Measurements from ENCODE around the gene MRPL10. TPM values are rescaled to one million over a fixed set of nuclear protein-coding genes. Genes with fewer than 3 reads are reported as not detected.
A peak's percentile ranks its signal among the peaks of the same experiment; 100 is the strongest.

Gene MRPL10
- total RNA-seq, 1 donor from 2014 or later = 48.2 TPM

DNA sequence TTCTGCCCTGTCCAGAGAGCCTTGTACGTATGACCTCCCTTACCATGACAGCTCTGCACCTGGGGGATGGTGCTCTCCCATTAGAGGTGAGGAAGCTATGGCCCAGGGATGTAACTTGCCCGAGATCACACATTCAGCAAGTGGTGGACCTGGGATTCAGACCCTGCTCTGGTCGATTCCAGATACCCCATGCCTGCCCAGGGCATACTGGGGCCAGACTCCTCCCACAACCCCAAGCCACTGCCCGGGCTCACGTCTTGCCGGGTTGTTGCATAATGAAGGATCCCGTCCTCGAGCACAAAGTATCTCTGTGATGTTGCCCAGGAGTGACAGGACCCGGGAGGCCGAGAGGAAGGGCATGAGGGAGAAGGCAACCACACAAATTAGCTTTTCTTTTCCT lies 11.9 kb downstream of the MRPL10 start:
- H3F3A ChIP-seq (ENCODE audit: low read depth) = no peaks in the 10 kb centered on the region
- no peak for DNase-seq (ENCODE audit: low spot score)
- Mint-ChIP-seq H3K4me3 (peak overlapping the region; percentile 48), H3K9me3 (no peaks in the 10 kb centered on the region), H3K27me3 (ENCODE audit: insufficient read depth, low read depth) (peaks cover 2% of the 10 kb centered on the region), H3K4me1 (peaks cover 12% of the 10 kb centered on the region), H3K36me3 (peaks cover 2% of the 10 kb centered on the region), H3K27ac (no peak overlapping the region)
- H3K9ac ChIP-seq = no peak overlapping the region
- H3K36me3 ChIP-seq = no peaks in the 10 kb centered on the region
- no peak overlapping the region for H2AFZ ChIP-seq (replicated peaks)
- H3K4me1 ChIP-seq = peaks cover 5% of the 10 kb centered on the region
- no peak overlapping the region for H3K27ac ChIP-seq
- H3K4me2 ChIP-seq = no peak overlapping the region
- TF ChIP-seq, protein P1, sequence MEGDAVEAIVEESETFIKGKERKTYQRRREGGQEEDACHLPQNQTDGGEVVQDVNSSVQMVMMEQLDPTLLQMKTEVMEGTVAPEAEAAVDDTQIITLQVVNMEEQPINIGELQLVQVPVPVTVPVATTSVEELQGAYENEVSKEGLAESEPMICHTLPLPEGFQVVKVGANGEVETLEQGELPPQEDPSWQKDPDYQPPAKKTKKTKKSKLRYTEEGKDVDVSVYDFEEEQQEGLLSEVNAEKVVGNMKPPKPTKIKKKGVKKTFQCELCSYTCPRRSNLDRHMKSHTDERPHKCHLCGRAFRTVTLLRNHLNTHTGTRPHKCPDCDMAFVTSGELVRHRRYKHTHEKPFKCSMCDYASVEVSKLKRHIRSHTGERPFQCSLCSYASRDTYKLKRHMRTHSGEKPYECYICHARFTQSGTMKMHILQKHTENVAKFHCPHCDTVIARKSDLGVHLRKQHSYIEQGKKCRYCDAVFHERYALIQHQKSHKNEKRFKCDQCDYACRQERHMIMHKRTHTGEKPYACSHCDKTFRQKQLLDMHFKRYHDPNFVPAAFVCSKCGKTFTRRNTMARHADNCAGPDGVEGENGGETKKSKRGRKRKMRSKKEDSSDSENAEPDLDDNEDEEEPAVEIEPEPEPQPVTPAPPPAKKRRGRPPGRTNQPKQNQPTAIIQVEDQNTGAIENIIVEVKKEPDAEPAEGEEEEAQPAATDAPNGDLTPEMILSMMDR (IDR thresholded peaks at IDR 0.05) = no peak
- TF ChIP-seq EZH2phosphoT487 (IDR thresholded peaks at IDR 0.05) (no peak), EZH2 (IDR thresholded peaks at IDR 0.05) (no peak)
- no peaks in the 10 kb centered on the region for H3K27me3 ChIP-seq
- H3K79me2 ChIP-seq (ENCODE audit: low read depth) = no peaks in the 10 kb centered on the region
- H4K20me1 ChIP-seq (ENCODE audit: low read depth) = peaks cover 5% of the 10 kb centered on the region
- H3K4me3 ChIP-seq = no peak overlapping the region
- H3K9me3 ChIP-seq (ENCODE audit: low read depth) = no peaks in the 10 kb centered on the region

DNA sequence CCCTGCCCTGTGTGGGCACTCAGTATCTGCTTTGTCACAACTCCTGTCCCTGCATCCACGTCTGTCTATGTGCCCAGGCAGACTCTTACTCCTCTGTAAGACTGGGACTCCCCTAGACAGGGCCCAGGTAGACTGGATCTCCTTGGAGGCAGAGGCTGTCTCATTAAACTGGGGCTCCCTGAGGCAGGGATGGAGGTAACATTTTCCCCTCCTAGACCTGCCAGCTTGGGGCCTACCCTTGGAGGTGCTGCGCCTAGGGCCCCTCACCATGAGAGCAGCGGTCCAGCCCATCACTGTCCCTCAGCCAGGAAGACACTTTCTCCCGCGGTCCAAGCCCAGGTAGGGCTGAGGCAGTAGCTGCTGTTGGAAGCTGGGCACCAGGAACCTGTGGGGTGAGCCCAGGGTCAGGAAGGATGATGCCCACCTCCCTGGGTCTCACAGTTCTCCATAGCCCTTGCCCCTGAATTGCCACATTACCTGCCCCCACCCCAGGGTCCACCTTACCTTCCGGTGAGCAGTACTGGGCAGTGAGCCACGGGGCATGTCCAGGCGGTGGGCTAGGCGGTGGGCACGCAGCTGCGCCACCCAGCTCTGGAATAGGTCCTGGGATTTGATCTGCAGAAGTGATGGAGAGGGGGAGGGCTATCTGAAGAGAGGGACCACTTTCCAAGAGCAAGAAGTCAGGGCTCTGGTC lies 13.2 kb downstream of the MRPL10 start:
- H3K4me3 Mint-ChIP-seq = no peak overlapping the region
- Histone ChIP-seq H3K27me3 (no peaks in the 10 kb centered on the region), H3K79me2 (ENCODE audit: low read depth) (no peaks in the 10 kb centered on the region), H2AFZ (replicated peaks) (no peak overlapping the region), H3K4me1 (peaks cover 5% of the 10 kb centered on the region), H3K36me3 (no peaks in the 10 kb centered on the region), H3K27ac (no peak overlapping the region), H3K4me3 (no peak overlapping the region), H4K20me1 (ENCODE audit: low read depth) (peaks cover 5% of the 10 kb centered on the region), H3K4me2 (no peak overlapping the region), H3K9ac (no peak overlapping the region), H3F3A (ENCODE audit: low read depth) (no peaks in the 10 kb centered on the region), H3K9me3 (ENCODE audit: low read depth) (no peaks in the 10 kb centered on the region)
- no peak for DNase-seq (ENCODE audit: low spot score)
- H3K9me3 Mint-ChIP-seq = no peaks in the 10 kb centered on the region
- H3K36me3 Mint-ChIP-seq = peaks cover 2% of the 10 kb centered on the region
- H3K27ac Mint-ChIP-seq = no peak overlapping the region
- TF ChIP-seq EZH2 (IDR thresholded peaks at IDR 0.05) = no peak
- TF ChIP-seq, protein P1 (IDR thresholded peaks at IDR 0.05) = no peak
- TF ChIP-seq EZH2phosphoT487 (IDR thresholded peaks at IDR 0.05) = no peak
- peaks cover 2% of the 10 kb centered on the region for H3K27me3 Mint-ChIP-seq (ENCODE audit: insufficient read depth, low read depth)
- peaks cover 12% of the 10 kb centered on the region for H3K4me1 Mint-ChIP-seq

DNA sequence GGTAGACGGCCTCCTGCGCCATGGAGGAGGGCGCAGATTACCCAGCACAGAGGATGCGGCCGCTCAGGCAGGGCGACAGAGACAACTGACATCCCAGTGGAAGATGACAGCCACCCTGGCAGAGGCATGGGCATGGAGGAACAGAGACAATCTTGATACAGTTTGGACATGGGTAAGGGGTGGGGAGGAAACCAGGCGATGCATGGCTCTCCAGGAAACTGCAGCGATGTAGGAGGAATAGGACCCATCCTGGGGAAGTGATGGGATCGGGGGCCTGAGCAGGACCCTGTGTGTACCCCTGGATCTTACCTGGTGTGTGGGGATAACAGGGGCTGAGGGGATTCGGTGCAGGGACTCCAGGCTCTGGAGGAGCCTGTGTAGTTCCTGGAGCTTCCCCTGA lies 14.4 kb downstream of the MRPL10 start:
- no peak for DNase-seq (ENCODE audit: low spot score)
- Mint-ChIP-seq H3K4me3 (no peak overlapping the region), H3K27me3 (ENCODE audit: insufficient read depth, low read depth) (peaks cover 2% of the 10 kb centered on the region), H3K4me1 (peaks cover 12% of the 10 kb centered on the region), H3K9me3 (no peaks in the 10 kb centered on the region), H3K27ac (no peak overlapping the region), H3K36me3 (peaks cover 9% of the 10 kb centered on the region)
- Histone ChIP-seq H3K4me3 (no peak overlapping the region), H3K4me1 (peaks cover 5% of the 10 kb centered on the region), H3K9me3 (ENCODE audit: low read depth) (no peaks in the 10 kb centered on the region), H3K9ac (no peak overlapping the region), H2AFZ (replicated peaks) (no peak overlapping the region), H3K4me2 (no peak overlapping the region), H3K79me2 (ENCODE audit: low read depth) (no peaks in the 10 kb centered on the region), H3K27ac (no peak overlapping the region), H3K27me3 (no peaks in the 10 kb centered on the region), H3K36me3 (no peaks in the 10 kb centered on the region), H3F3A (ENCODE audit: low read depth) (no peaks in the 10 kb centered on the region), H4K20me1 (ENCODE audit: low read depth) (peaks cover 5% of the 10 kb centered on the region)
- TF ChIP-seq EZH2phosphoT487 (IDR thresholded peaks at IDR 0.05) (no peak), EZH2 (IDR thresholded peaks at IDR 0.05) (no peak)
- TF ChIP-seq, protein P1 (IDR thresholded peaks at IDR 0.05) = no peak

Data from neural progenitor cell (in vitro differentiated cells).